M059J (cell line): ENCODE data around the gene CAND2. TPM values are rescaled to one million over a fixed set of nuclear protein-coding genes. Genes with fewer than 3 reads are reported as not detected.
"Not testable (repeated sequence)": the region's sequence is repeated elsewhere in the genome, so short reads cannot be mapped to it uniquely, and the experiment has no call there.

Experiments
- DNase-seq: peaks from one replicate; pipeline ENCODE4 v3.0.0-alpha.2; 2012; ENCODE audit warnings: low read depth
- total RNA-seq: library from RNA; depleted of rRNA; stranded (reverse); fragments of >200 nt; shearing (Covaris generic); gene quantifications from 2 replicates; pipeline ENCODE4 v1.2.3, GENCODE V29; 2014

CAND2 gene
- total RNA-seq, 1 experiment from 2014 or later: 4.0 TPM

DNA sequence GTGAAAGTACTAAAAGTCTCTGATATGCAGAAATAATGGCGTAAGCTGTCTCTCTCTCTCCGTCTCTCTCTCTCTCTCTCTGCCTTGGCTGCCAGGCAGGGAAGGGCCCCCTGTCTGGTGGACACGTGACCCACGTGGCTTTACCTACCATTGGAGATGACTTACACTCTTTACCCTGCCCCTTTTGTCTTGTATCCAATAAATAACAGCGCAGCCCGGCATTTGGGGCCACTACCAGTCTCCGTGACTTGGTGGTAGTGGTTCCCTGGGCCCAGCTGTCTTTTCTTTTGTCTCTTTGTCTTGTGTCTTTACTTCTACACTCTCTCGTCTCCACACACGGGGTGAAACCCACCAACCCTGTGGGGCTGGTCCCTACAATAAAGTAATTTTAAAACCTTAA lies 25.2 kb upstream of the CAND2 start:
- no peak for DNase-seq

DNA sequence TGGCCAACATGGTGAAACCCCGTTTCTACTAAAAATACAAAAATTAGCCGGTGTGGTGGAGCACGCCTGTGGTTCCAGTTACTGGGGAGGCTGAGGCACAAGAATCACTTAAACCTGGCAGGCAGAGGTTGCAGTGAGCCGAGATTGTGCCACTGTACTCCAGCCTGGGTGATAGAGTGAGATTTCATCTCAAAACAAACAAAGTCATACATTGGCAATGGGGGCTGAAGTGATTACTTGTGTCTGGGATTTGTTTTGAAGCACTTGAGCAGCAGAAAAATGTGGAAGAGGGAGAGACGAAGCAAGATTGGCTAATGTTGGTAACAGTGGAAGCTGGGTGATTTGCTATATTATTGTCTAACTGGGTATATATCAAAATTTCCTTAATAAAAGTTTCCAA lies 24.0 kb upstream of the CAND2 start:
- no peak for DNase-seq

DNA sequence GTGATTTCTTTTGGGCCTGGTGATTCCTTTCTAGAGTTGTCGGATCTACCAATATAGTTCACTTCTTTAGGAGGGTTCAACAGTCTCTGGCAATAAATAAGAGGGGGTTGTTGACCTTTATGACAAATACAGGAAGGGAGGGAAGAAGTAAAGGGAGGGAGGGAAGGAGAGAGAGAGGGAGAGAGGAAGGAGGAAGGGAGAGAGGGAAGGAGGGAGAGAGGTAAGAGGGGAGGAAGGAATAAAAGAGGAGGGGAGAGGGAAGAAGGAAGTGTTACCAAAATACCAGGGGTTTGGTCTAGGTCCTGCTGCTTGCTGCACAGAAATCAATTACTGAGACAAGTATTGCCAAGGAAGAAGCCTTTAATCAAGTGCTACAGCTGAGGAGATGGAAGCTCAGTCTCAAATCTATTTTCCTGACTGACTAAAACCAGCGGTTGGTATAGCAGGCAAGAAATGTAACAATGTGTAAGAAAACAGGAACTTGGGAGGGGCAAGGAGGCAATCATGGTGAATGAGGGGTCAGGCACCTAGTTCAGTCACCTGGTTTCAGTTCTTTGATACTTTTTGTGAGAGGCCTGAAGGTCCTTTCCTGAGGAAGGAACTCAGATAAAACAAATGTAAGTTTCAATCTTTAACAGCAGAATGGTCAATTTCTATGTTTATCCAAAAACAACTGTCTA lies 23.3 kb upstream of the CAND2 start:
- no peak for DNase-seq

DNA sequence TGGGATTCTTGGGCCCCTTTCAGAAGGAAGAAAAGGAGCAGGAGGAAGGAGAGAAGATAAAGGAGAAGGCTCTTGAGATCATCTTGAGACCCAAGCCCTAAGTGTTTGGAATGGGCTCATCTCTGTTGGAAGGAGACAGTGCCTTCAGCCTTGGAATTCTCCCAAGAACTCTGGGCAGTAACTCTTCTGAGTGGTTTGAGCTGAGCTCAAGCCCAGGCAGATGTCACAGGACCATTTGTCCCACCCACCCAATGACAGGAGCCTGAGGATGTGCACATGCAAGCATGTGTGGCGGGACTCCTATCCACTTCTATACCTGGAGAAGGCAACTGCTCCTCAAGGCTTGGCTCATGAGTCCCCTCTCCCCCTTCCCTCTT lies 22.8 kb upstream of the CAND2 start:
- no peak for DNase-seq

DNA sequence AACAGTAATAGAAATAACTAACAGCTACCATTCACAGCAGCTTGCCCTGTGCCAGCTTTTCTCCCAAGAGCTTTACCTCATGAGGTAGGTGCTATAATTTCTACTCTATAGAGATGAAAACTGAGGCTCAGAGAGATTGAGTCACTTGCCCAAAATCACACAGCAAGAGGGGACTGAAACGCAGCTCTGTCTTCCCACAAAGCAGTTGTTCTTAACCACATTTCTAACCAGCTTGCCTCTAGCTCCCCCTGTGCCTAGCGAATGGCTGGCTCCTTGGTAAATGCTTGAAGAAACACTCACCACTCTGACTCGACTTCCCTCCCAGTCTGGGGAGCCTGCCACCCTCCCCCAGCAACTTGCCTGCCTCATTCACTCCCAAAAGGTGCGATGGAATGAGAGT lies 21.9 kb upstream of the CAND2 start:
- no peak for DNase-seq

DNA sequence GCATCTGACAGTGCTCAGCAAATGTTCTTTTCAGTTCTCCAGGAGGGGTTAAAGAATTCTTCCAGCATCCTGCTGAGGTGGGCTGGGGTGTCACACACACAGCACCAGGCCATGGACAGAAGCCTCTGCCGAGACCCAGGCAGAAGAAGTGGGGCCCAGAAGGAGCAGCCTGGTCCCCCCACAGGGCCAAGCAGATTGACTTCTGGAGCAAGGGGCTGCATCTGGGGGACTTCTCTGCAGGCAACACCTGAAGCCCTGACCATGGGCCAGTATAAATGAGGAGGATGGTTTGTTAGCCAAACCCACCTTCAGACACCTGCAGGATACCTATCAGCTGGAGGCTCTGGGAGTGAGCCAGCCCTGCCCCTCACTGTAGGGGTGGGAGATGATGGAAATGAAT lies 21.3 kb upstream of the CAND2 start:
- no peak for DNase-seq

DNA sequence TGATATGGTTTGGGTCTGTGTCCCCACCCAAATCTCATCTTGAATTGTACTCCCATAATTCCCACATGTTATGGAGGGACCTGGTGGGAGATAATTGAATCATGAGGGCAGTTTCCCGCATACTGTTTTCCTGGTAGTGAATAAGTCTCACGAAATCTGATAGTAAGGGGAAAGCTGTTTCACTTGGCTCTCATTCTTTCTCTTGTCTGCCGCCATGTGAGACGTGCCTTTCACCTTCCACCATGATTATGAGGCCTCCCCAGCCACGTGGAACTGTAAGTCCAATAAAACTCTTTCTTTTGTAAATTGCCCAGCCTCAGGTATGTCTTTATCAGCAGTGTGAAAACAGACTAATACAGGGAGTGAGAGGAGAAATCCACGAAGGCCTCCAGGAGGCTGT lies 20.5 kb upstream of the CAND2 start:
- DNase-seq: not testable (repeated sequence)

DNA sequence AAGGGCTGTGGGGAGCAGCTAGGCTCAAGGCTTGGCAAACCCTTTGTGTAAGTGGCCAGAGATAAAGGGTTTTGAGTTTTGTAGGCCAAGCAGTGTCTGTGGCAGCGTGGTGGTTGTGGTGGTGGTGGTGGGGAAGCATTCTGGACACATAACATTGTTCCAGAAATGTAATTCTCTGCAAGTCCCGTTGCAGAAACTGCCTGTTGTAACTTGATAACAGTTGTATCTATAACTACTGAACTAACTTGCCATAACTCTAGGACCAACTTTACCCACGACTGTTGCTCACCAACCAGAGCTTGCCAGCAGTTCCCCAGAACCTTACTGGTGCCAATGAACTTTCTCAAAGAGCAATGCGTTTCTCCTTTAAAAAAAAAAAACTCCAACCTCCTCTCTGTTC lies 19.3 kb upstream of the CAND2 start:
- DNase-seq: no peak

DNA sequence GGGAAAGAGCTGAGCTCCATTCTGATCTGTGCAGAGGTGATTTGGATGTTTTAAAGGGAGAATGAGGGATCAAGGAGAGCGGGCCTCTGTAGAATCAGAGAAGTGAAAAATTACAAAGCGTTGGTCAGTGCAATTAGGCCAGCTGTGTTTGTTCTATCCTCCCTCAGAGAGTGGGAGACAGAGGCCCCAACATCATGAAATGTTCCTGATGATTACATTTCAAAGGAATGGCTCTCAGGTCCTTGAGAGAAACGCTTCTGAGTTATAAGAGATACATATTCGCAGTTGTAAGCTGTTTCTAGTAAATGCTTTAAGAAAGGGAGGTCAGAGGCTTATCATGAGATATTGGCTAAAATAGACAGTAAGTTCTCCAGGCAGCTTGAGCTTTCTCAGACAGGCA lies 15.7 kb upstream of the CAND2 start:
- DNase-seq: no peak

DNA sequence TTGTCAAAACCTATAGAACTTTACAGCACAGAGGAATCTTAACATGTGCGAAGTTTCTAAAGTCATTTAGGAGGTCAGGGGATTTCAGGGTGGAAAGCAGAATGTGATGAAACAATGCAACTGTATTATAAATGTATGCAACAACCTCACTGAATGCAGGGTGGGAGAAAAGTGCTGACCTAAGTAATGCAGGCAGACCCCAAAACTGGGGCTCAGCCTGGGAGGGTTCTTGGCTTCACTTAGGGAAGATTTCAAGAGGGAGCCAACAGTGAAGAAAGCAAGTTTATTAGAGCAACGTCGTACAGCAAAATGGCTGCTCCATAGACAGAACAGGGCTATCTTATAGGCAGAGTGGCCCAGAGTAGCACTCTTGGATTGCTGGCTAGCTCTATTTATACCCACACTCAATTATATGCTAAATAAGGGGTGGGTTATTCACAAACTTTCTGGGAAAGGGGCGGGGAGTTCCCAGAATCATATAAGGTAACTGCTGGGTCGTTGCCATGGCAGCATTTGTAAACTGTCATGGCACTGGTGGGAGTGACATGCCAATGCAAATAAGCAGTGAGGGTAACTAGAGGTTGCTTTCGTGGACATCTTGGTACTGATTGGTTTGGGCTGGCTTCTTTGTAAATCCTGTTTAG lies 14.2 kb upstream of the CAND2 start:
- peak; percentile 54 for DNase-seq

DNA sequence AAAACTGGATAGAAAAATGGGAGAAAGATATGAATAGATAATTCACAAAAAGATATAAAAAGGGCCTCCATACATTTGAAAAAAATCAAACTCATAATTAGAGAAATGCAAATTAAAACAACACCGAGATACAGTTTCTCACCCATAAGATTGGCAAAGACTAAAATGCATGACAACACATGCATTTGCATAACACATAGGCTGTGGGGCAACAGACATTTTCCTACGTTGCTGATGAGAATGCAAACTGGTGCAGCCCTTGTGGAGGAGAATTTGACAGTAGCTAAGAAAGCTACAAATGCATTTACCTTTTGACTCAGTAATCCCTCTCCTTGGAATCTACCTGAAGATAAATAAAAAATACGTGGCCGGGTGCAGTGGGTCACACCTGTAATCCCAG lies 11.4 kb upstream of the CAND2 start:
- DNase-seq: no peak

DNA sequence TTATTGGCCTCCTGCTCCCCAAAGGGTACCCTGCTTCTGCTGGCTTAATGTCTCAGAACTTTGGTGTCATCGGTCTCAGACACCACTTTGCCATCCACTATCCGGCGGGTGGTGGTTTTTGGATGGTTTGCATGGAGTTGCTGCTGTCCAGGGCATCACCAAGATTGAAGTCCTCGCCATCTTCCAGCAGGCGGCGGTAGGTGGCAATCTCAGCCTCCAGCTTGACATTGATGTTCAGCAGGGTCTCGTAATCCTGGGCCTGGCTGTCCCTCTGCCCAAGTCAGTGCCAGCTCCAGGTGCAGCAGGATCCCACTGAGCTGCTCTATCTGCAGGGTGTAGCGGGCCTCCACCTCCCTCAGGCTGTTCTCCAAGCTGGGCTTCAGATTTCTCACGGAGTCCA lies 9.1 kb upstream of the CAND2 start:
- DNase-seq: peak; percentile 37

DNA sequence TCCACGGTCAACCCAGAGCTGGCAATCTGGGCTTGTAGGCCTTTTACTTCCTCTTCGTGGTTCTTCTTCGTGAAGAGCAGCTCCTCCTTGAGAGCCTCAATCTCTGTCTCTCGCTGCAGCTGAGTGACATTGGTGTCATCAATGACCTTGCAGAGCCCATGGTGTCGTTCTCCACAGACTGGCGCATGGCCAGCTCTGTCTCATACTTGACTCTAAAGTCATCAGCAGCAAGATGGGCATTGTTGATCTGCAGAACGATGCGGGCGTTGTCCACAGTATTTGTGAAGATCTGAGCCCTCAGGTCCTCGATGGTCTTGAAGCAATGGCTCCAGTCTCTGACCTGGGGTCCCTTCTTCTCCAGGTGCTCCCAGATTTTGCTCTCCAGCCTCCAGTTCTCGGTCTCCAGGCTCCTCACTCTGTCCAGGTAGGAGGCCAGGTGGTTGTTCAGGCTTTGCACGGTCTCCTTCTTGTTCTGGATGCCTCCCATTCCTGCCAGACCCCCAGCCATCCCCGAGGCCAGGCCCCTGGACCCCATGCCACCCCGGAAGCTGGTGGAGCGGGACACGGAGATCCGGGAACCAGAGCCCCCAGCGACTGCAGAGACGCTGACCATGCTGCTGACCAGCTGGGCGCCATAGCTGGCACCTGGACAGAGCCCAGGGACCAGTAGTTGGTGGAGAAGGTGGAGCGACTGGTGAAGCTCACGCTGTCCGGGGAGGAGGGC lies 8.4 kb upstream of the CAND2 start:
- not testable (repeated sequence) for DNase-seq

DNA sequence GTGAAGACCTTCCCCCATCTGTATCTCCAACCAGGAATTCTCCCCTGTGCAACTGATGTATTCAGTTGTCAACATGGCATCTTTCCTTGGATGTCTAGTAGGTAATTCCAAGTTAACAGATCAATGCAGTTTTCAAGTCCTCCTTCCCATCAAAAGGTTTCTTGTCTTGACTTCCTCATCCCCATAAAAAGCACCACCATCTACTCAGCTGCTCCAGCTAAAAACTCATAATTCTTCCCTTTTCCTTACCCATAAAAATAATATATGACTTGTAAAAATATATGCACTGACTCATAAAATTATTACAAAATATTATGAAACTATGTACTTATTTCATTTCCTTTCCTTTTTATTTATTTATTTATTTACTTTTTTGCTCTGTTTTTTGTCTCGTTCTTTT lies 5.0 kb upstream of the CAND2 start:
- no peak for DNase-seq

DNA sequence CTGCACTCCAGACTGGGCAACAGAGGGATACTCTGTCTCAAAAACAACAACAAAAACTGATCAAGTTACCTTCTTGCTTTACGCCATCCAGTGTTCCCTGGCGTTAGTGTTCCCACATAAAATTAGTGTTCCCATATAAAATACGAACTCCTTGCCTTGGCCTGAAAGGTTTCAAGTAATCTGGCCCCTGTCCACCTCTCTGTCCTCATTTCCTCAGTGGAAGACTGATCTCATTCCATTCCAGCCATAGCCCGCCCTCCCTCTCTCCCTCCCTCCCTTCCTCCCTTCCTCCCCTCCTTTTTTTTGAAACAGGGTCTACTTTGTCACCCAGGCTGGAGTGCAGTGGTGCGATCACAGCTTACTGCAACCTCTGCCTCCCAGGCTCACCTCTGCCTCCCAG lies 2.8 kb upstream of the CAND2 start:
- DNase-seq: no peak

DNA sequence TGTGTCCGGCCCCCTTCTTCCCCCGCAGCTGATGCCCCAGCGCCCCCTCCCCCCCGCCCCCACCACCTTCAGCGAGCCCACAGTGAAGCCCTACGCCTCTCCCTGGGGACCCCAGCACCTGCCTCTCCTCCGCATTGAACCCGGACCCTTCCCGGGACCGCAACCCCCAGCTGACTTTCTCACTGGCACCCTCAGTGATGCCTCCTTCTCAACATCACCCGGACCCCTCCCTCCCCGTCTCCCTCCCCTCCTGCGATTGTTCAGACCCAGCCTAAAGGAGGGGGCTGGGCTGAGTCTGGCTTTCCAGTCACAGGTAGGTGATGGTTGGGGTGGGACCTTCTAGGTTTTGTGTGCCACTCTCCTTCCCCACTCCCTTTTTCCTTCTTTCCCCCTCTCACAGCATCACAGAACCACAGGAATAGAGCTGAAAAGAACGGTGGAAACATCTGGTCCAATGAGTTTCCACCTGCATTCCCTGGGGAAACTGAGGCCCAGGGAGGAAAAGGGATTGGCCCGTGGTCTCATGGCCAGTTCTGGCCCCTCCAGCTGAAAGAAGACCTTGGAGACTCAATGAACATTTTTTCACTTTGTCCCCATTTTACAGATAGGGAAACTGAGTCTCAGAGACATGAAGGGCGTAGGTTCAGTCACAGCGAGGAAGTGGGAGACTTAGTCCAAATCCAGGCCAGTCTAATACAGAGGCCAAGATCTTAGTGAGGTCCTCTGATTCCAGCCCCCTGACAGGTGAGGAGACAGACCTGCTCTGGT lies 828 bp downstream of the CAND2 start:
- DNase-seq: no peak

DNA sequence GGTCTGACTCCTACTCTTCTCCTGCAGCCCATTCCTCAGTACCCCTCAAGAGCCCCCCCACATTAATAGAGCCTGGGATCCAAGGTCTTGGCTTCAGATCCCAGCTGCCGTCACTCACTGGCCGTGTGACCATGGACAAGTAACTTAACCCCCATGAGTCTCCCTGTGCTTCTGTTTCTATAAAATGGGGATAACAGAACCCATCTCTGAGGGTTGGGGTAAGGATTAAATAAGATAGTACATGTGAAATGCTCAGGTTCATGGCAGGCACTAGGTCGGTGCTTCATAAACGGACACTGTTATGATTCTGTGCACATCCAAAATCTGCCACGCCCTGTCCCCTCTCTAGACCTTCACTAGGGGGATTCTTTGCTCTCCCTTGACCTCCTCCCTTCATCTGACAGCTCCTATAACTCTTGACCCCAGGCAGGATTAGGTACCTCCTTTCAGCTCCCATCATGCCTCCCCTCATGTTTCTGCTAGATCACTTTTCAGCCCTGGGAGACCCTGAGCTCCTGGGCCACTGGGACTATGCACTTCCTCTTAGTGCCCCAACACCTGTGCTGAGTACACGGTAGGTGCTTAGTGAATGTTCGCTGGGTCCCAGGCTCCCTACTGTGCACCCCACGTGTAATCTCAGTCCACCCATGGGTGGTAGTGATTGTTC lies 1.5 kb downstream of the CAND2 start:
- no peak for DNase-seq

DNA sequence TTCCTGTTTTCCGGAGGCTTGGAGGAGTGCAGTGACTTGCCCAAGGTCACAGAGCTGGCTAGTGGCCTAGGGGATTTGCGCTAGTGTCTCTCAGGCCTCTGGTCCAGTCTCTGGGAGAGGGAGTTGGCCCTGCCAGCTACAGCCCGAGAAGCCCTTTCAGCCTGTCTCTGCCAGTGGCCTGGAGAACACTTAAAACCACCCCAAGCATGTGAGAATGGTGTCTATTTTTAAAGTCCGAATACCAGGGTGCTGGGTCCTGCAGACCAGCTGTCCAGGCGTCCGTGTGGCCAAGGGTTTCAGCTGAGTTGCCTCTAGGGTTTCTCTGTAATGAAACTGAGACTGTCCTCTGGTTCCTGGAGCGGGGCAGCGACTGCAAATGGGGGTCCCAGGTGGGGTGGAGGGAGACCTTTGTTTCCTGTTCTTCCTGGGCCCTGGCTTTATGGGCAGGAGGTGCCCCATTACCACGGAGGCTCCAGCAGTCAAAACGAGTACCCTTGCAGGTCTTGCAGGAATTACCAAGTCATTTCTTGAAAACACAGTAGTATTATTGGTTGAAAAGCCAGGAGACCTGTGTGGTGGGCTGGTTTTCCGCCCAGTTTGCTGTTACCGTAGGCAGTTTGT lies 2.2 kb downstream of the CAND2 start:
- DNase-seq: no peak

DNA sequence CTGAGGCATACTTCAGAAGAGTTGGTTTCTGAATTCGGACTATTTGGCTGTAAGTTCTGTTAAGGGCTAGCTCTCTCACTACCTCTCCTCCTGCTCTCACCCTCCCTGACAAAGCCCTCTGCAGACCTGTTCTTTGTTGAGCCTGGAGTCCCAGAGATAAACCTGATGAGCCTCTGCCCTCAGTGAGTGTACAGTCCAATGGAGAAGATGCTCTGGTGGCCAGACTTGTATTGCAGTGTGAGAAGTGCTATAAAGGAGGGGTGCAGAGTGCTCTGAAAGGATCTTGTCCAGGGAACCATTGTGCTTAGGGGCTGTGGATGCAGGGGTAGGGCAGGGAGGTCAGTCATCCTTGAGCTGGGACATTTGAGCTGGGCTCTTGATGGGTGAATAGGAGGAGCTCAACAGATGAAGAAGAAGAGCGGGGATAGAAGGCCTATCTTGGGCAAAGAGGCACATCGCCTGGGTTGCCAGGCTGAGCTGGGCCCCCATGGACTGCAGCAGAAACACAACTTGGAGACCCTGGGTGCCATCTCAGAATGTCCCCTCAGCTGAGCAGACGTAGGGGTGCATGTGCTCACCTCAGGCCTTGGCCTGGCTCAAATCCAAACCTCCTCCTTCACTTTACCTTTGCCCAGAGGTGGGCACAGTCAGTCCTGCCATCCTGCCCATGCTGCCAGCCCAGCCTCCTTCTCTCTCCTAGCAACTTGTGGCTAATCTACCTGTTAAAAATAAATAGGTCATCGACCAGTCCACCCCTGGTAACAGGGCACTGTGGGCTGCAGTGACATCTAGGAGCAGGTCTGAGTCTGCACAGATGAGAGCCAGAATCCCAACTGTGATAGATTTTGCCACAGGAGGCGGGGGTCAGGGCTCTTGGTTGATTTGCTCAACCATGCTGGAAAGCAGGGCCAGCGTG lies 3.3 kb downstream of the CAND2 start:
- no peak for DNase-seq

DNA sequence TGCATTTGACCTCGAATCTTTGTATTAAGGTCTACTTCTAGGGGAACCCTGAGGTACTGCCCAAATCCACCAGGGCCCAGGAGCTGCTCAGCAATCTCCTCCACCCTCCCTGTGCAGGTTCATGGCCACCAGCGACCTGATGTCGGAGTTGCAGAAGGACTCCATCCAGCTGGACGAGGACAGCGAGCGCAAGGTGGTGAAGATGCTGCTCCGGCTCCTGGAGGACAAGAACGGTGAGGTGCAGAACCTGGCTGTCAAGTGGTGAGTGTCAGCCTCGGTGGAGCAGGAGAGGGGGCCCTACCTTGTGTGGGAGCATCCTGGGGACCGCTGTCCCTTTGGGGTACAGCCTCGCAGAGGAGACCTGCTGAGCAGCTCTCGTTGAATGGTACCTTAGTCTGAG lies 6.9 kb downstream of the CAND2 start:
- DNase-seq: no peak
